MCF 10A (cell line): Measurements from ENCODE around the gene ZNF275. TPM values are rescaled to one million over a fixed set of nuclear protein-coding genes. Genes with fewer than 3 reads are reported as not detected.

Source experiments
- BruUV-seq: library from RNA; stranded (reverse); fragments of 400-500 nt; replicated peaks from 2 replicates; lab custom pipeline; 2021; lab: Mats Ljungman, UMichigan
- CTCF ChIA-PET: fragments of 300-600 bp; sonication (Branson Sonifier 250); formaldehyde crosslinking; extraction: SDS; loops from one replicate; lab custom pipeline; 2021; ENCODE audit warnings: antibody characterized with exemption, inconsistent platforms; lab: Yijun Ruan, JAX
- POLR2A ChIA-PET: fragments of 300-600, 350-650 bp; sonication (Branson Sonifier 250); formaldehyde crosslinking; extraction: SDS; loops from one replicate; lab custom pipeline; 2020; ENCODE audit warnings: antibody characterized with exemption, inconsistent platforms; lab: Yijun Ruan, JAX
- DNase-seq: peaks from one replicate; pipeline ENCODE4 v3.0.0-alpha.2; 2018; ENCODE audit not compliant: unreplicated experiment
- H3K27ac Mint-ChIP-seq: one replicate; pipeline ENCODE4 v1.8.0; 2022; ENCODE audit warnings: mild to moderate bottlenecking, low read depth, mixed read lengths; ENCODE audit not compliant: unreplicated experiment
- H3K27me3 Mint-ChIP-seq: one replicate; pipeline ENCODE4 v1.8.0; 2022; ENCODE audit warnings: mixed read lengths; ENCODE audit not compliant: insufficient read depth, unreplicated experiment
- H3K36me3 Mint-ChIP-seq: one replicate; pipeline ENCODE4 v1.8.0; 2022; ENCODE audit warnings: mild to moderate bottlenecking, moderate library complexity, mixed read lengths; ENCODE audit not compliant: insufficient read depth, unreplicated experiment
- H3K4me1 Mint-ChIP-seq: one replicate; pipeline ENCODE4 v1.8.0; 2022; ENCODE audit warnings: mixed read lengths; ENCODE audit not compliant: insufficient read depth, unreplicated experiment
- H3K4me3 Mint-ChIP-seq: one replicate; pipeline ENCODE4 v1.8.0; 2022; ENCODE audit warnings: mild to moderate bottlenecking, moderate library complexity, mixed read lengths; ENCODE audit not compliant: unreplicated experiment
- H3K9me3 Mint-ChIP-seq: one replicate; pipeline ENCODE4 v1.8.0; 2022; ENCODE audit warnings: mixed read lengths; ENCODE audit not compliant: unreplicated experiment
- intact Hi-C: fragments of 100-400 bp; cut with micrococcal nuclease; formaldehyde crosslinking; loops from 2 replicates; pipeline ENCODE4 v1.14.1; 2022
- total RNA-seq: library from RNA; stranded (reverse); gene quantifications from 2 replicates; pipeline ENCODE4 v1.2.3, GENCODE V29; 2022
- TF ChIP-seq, protein P1 (sequence below): fragments of 200-600 bp; IDR thresholded peaks from one replicate; pipeline ENCODE4 v1.8.0; 2022; ENCODE audit warnings: antibody characterized with exemption, mild to moderate bottlenecking; ENCODE audit not compliant: unreplicated experiment

The ZNF275 gene
- total RNA-seq, 1 experiment from 2014 or later, result 10.7 TPM

DNA sequence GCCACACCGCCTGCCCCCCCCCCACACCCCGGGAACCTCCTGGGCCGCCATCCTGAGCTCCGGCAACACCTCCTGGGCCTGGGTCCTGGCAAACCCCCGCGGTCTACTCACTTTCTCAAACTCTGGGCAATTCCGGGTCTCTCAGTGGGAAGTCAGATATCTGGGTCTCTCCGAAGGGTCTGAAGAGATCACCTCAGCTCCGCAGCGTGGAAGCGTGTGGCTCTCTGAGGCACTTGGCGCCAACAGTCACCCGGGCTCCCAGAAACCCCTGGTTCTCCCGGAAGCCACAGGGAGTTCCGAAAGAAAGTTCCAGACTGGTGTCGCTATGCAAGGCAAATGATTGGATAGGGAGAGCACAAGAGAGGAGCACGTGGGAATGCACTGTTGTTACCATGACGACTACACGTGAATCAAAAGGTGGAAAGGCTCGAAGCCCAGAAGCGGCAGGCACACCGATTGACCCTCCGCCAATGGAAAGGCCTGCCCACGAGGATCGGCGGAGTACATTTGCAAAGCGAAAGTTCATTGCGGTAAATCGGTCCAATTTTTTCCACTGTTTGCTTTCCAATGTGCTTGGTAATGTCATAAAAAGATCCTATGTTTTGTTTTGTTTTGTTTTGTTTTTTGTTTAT is 67.3 kb downstream of the ZNF275 start, which contains the start of gene PNMA6E:
TSS of gene PNMA6E (minus strand) at position 218 of the 632 bp plus-strand sequence. CDS start 2,501 bp downstream, outside the sequence.
- Mint-ChIP-seq H3K9me3 (no peaks in the 10 kb centered on the region), H3K36me3 (no peaks in the 10 kb centered on the region), H3K4me1 (no peaks in the 10 kb centered on the region), H3K4me3 (no peak within 1 kb of the TSS), H3K27ac (no peak within 1 kb of the TSS), H3K27me3 (peaks cover 37% of the 10 kb centered on the region)
- intact Hi-C loops, result no loop called here
- ChIA-PET CTCF (interaction anchor here (0.7 kb wide), 1 partner anchor 448 kb away, joined by 3 read pairs; no protein-coding TSS in a partner anchor), POLR2A (no interaction called here)
- BruUV-seq, result no TSS peak
- TF ChIP-seq, protein P1, sequence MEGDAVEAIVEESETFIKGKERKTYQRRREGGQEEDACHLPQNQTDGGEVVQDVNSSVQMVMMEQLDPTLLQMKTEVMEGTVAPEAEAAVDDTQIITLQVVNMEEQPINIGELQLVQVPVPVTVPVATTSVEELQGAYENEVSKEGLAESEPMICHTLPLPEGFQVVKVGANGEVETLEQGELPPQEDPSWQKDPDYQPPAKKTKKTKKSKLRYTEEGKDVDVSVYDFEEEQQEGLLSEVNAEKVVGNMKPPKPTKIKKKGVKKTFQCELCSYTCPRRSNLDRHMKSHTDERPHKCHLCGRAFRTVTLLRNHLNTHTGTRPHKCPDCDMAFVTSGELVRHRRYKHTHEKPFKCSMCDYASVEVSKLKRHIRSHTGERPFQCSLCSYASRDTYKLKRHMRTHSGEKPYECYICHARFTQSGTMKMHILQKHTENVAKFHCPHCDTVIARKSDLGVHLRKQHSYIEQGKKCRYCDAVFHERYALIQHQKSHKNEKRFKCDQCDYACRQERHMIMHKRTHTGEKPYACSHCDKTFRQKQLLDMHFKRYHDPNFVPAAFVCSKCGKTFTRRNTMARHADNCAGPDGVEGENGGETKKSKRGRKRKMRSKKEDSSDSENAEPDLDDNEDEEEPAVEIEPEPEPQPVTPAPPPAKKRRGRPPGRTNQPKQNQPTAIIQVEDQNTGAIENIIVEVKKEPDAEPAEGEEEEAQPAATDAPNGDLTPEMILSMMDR, result no peak
- no peak for DNase-seq

Other genes starting within 250 kb of the ZNF275 start
- not detected in 2 replicates for gene MAGEA1, start 154.9 kb upstream of the ZNF275 start, total RNA-seq
- gene PNMA6F, start 12.4 kb upstream of the ZNF275 start, total RNA-seq, result not detected in 2 replicates
- gene PNMA6E, start 67.2 kb downstream of the ZNF275 start, total RNA-seq, result not detected in 2 replicates
- gene ZFP92, start 77.3 kb downstream of the ZNF275 start, total RNA-seq, result not detected in 2 replicates
- 0.49 and 0.75 TPM in 2 replicates for gene TREX2, start 111.9 kb downstream of the ZNF275 start, total RNA-seq
- gene HAUS7, start 136.4 kb downstream of the ZNF275 start, total RNA-seq, result 13.0 and 19.4 TPM in 2 replicates
- gene BGN, start 160.8 kb downstream of the ZNF275 start, total RNA-seq, result 1.3 and 1.4 TPM in 2 replicates
- gene ATP2B3, start 183.5 kb downstream of the ZNF275 start, total RNA-seq, result not detected in 2 replicates